Hepatocyte (in vitro differentiated cells): ENCODE measurements around the gene RIMBP2.

ENCODE experiments used
- EZH2 ChIP-seq: fragments of 200-600 bp; sonication (generic); IDR thresholded peaks from 2 replicates; pipeline ENCODE4 v1.6.1; 2016; ENCODE audit warnings: antibody characterized with exemption, mild to moderate bottlenecking, borderline replicate concordance
- EZH2phosphoT487 ChIP-seq: fragments of 200-600 bp; sonication (generic); IDR thresholded peaks from one replicate; pipeline ENCODE4 v1.6.1; 2018; ENCODE audit warnings: antibody characterized with exemption, mild to moderate bottlenecking, low read depth, moderate library complexity; ENCODE audit not compliant: unreplicated experiment, severe bottlenecking
- TF ChIP-seq, protein P1 (sequence below): fragments of 200-600 bp; sonication (generic); IDR thresholded peaks from 2 replicates; pipeline ENCODE4 v1.5.1; 2016; ENCODE audit warnings: antibody characterized with exemption, mild to moderate bottlenecking; ENCODE audit not compliant: poor library complexity

DNA sequence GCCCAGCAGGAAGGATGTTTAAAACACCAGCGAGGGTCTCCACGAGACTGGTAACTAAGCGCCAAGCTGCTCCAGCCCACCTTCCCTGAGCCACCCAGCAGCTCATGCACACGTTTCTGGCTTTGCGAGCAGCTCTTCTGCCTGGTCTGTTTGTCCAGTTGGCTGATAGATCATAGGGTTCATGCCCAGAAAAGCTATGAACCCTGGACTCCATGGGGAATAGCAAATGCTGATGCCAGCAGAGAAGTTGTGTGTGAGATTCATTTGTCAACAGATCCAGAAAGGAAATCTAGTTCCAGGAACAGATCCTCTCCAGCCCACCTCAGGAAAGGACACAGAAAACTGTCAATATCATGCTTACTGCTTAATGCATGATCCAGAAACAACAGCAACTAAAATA, 28.2 kb upstream of the RIMBP2 start:
- TF ChIP-seq, protein P1, sequence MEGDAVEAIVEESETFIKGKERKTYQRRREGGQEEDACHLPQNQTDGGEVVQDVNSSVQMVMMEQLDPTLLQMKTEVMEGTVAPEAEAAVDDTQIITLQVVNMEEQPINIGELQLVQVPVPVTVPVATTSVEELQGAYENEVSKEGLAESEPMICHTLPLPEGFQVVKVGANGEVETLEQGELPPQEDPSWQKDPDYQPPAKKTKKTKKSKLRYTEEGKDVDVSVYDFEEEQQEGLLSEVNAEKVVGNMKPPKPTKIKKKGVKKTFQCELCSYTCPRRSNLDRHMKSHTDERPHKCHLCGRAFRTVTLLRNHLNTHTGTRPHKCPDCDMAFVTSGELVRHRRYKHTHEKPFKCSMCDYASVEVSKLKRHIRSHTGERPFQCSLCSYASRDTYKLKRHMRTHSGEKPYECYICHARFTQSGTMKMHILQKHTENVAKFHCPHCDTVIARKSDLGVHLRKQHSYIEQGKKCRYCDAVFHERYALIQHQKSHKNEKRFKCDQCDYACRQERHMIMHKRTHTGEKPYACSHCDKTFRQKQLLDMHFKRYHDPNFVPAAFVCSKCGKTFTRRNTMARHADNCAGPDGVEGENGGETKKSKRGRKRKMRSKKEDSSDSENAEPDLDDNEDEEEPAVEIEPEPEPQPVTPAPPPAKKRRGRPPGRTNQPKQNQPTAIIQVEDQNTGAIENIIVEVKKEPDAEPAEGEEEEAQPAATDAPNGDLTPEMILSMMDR = no peak
- no peak for TF ChIP-seq EZH2phosphoT487
- TF ChIP-seq EZH2 = no peak
